K562 (cell line): Measurements from ENCODE around the gene VWA7. TPM values are rescaled to one million over a fixed set of nuclear protein-coding genes. Genes with fewer than 3 reads are reported as not detected.

ENCODE experiments used
- DNMT1 ChIP-seq: fragments of 450-650 bp; IDR thresholded peaks from 2 replicates; pipeline ENCODE4 v1.6.1; 2016; ENCODE audit warnings: antibody characterized with exemption, mild to moderate bottlenecking
- E2F3 ChIP-seq: fragments of 250-450 bp; sonication (Bioruptor Pico); IDR thresholded peaks from 2 replicates; pipeline ENCODE4 v1.4.0; 2020; ENCODE audit warnings: mild to moderate bottlenecking
- KLF1 ChIP-seq: fragments of 450-650 bp; IDR thresholded peaks from 2 replicates; pipeline ENCODE4 v1.6.1; 2016; ENCODE audit warnings: missing genetic modification characterization, missing compliant biosample characterization
- MTA3 ChIP-seq: fragments of 450-650 bp; formaldehyde crosslinking; IDR thresholded peaks from 2 replicates; pipeline ENCODE4 v1.6.1; 2017; ENCODE audit warnings: mild to moderate bottlenecking, borderline replicate concordance
- SMAD1 ChIP-seq: fragments of 150-350 bp; IDR thresholded peaks from 2 replicates; pipeline ENCODE4 v1.6.1; 2014; ENCODE audit warnings: low read length, low read depth; ENCODE audit not compliant: partially characterized antibody
- SMAD3 ChIP-seq: fragments of 450-650 bp; formaldehyde crosslinking; conservative IDR thresholded peaks from 2 replicates; pipeline ENCODE4 v1.4.0; 2020; ENCODE audit warnings: mild to moderate bottlenecking
- ZFP1 ChIP-seq: fragments of 450-650 bp; formaldehyde crosslinking; IDR thresholded peaks from 2 replicates; pipeline ENCODE4 v1.4.0; 2020; ENCODE audit warnings: mild to moderate bottlenecking, mixed read lengths
- ZNF347 ChIP-seq: fragments of 450-650 bp; formaldehyde crosslinking; IDR thresholded peaks from 2 replicates; pipeline ENCODE4 v1.4.0; 2020; ENCODE audit warnings: low read depth, mild to moderate bottlenecking, moderate library complexity
- polyA plus RNA-seq, 8 experiments: library from polyadenylated mRNA; depleted of rRNA in 4 of 8; stranded (reverse) in 5 of 8; unstranded in 3 of 8; fragments of >200 nt; fragmentation: Nextera tagmentation in 2 of 8; fragmentation: Illumina TruSeq in 1 of 8; extraction: Ambion mirVana in 2 of 8; extraction: Trizol in 1 of 8; gene quantifications; 2 replicates each; pipeline versions ENCODE4 v1.2.1 to v1.2.3, GENCODE V29; 2011 to 2014; ENCODE audit warnings: inconsistent platforms in 1 of 8, missing spikeins in 1 of 8
- total RNA-seq, 7 experiments: library from RNA; depleted of rRNA in 6 of 7; stranded (reverse); fragments of >200 nt in 6 of 7; fragmentation: Illumina TruSeq in 2 of 7; extraction: Trizol in 2 of 7; gene quantifications; 2 replicates each; pipeline versions ENCODE4 v1.2.1 to v1.2.3, GENCODE V29; 2011 to 2021; ENCODE audit warnings: low replicate concordance in 1 of 7
- TF ChIP-seq, protein P1 (sequence below): fragments of 200-600 bp; sonication (generic); IDR thresholded peaks from one replicate; pipeline ENCODE4 v1.6.1; 2012; ENCODE audit warnings: mild to moderate bottlenecking, low read depth, low read length, inconsistent platforms
- TF ChIP-seq, protein P2 (sequence below): fragments of 450-650 bp; IDR thresholded peaks from 2 replicates; pipeline ENCODE4 v1.6.1; 2017; ENCODE audit warnings: mild to moderate bottlenecking, moderate library complexity
- TF ChIP-seq, protein P3 (sequence below): fragments of 250-450 bp; sonication (Bioruptor Pico); IDR thresholded peaks from 2 replicates; pipeline ENCODE4 v1.5.0; 2021; ENCODE audit warnings: mild to moderate bottlenecking, moderate library complexity

VWA7 gene
- total and polyA plus RNA-seq, 9 of the 15 experiments (the other 6 are each of a cell fraction or from before 2014, with no cell fraction given), result 0.18 to 2.9 (median 0.95) TPM

DNA sequence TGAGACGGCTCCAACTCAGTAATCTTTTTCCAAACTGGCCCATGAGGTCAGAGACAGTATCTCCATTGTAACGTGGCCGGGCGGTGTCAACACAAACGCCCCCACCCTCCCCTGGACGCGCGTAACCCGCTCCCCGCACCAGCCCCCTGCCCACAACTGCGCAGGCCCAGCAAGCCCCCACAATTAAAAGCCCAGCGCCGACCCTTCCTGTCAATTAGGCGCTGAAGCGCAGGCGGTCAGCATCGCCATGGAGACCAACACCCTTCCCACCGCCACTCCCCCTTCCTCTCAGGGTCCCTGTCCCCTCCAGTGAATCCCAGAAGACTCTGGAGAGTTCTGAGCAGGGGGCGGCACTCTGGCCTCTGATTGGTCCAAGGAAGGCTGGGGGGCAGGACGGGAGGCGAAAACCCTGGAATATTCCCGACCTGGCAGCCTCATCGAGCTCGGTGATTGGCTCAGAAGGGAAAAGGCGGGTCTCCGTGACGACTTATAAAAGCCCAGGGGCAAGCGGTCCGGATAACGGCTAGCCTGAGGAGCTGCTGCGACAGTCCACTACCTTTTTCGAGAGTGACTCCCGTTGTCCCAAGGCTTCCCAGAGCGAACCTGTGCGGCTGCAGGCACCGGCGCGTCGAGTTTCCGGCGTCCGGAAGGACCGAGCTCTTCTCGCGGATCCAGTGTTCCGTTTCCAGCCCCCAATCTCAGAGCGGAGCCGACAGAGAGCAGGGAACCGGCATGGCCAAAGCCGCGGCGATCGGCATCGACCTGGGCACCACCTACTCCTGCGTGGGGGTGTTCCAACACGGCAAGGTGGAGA is 38.1 kb upstream of the VWA7 start, which contains the start of the genes HSPA1A and HSPA1L (continued):
- TF ChIP-seq, protein P1, sequence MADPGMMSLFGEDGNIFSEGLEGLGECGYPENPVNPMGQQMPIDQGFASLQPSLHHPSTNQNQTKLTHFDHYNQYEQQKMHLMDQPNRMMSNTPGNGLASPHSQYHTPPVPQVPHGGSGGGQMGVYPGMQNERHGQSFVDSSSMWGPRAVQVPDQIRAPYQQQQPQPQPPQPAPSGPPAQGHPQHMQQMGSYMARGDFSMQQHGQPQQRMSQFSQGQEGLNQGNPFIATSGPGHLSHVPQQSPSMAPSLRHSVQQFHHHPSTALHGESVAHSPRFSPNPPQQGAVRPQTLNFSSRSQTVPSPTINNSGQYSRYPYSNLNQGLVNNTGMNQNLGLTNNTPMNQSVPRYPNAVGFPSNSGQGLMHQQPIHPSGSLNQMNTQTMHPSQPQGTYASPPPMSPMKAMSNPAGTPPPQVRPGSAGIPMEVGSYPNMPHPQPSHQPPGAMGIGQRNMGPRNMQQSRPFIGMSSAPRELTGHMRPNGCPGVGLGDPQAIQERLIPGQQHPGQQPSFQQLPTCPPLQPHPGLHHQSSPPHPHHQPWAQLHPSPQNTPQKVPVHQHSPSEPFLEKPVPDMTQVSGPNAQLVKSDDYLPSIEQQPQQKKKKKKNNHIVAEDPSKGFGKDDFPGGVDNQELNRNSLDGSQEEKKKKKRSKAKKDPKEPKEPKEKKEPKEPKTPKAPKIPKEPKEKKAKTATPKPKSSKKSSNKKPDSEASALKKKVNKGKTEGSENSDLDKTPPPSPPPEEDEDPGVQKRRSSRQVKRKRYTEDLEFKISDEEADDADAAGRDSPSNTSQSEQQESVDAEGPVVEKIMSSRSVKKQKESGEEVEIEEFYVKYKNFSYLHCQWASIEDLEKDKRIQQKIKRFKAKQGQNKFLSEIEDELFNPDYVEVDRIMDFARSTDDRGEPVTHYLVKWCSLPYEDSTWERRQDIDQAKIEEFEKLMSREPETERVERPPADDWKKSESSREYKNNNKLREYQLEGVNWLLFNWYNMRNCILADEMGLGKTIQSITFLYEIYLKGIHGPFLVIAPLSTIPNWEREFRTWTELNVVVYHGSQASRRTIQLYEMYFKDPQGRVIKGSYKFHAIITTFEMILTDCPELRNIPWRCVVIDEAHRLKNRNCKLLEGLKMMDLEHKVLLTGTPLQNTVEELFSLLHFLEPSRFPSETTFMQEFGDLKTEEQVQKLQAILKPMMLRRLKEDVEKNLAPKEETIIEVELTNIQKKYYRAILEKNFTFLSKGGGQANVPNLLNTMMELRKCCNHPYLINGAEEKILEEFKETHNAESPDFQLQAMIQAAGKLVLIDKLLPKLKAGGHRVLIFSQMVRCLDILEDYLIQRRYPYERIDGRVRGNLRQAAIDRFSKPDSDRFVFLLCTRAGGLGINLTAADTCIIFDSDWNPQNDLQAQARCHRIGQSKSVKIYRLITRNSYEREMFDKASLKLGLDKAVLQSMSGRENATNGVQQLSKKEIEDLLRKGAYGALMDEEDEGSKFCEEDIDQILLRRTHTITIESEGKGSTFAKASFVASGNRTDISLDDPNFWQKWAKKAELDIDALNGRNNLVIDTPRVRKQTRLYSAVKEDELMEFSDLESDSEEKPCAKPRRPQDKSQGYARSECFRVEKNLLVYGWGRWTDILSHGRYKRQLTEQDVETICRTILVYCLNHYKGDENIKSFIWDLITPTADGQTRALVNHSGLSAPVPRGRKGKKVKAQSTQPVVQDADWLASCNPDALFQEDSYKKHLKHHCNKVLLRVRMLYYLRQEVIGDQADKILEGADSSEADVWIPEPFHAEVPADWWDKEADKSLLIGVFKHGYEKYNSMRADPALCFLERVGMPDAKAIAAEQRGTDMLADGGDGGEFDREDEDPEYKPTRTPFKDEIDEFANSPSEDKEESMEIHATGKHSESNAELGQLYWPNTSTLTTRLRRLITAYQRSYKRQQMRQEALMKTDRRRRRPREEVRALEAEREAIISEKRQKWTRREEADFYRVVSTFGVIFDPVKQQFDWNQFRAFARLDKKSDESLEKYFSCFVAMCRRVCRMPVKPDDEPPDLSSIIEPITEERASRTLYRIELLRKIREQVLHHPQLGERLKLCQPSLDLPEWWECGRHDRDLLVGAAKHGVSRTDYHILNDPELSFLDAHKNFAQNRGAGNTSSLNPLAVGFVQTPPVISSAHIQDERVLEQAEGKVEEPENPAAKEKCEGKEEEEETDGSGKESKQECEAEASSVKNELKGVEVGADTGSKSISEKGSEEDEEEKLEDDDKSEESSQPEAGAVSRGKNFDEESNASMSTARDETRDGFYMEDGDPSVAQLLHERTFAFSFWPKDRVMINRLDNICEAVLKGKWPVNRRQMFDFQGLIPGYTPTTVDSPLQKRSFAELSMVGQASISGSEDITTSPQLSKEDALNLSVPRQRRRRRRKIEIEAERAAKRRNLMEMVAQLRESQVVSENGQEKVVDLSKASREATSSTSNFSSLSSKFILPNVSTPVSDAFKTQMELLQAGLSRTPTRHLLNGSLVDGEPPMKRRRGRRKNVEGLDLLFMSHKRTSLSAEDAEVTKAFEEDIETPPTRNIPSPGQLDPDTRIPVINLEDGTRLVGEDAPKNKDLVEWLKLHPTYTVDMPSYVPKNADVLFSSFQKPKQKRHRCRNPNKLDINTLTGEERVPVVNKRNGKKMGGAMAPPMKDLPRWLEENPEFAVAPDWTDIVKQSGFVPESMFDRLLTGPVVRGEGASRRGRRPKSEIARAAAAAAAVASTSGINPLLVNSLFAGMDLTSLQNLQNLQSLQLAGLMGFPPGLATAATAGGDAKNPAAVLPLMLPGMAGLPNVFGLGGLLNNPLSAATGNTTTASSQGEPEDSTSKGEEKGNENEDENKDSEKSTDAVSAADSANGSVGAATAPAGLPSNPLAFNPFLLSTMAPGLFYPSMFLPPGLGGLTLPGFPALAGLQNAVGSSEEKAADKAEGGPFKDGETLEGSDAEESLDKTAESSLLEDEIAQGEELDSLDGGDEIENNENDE, result peak; percentile 54
- TF ChIP-seq DNMT1 (0 out of 2 replicates have a peak, but pooled peaks have one; percentile 74), E2F3 (CRISPR knock-in tag) (peak; percentile 67; the same call in 1 of the 2 replicates), MTA3 (peak; percentile 100), SMAD1 (peak; percentile 96), SMAD3 (CRISPR knock-in tag) (peak; percentile 81; the same call in 1 of the 2 replicates), ZNF347 (CRISPR knock-in tag) (no peak), KLF1 (tag) (peak; percentile 44; the same call in 1 of the 2 replicates), ZFP1 (peak; percentile 73; the same call in 1 of the 2 replicates)
- TF ChIP-seq, protein P2, sequence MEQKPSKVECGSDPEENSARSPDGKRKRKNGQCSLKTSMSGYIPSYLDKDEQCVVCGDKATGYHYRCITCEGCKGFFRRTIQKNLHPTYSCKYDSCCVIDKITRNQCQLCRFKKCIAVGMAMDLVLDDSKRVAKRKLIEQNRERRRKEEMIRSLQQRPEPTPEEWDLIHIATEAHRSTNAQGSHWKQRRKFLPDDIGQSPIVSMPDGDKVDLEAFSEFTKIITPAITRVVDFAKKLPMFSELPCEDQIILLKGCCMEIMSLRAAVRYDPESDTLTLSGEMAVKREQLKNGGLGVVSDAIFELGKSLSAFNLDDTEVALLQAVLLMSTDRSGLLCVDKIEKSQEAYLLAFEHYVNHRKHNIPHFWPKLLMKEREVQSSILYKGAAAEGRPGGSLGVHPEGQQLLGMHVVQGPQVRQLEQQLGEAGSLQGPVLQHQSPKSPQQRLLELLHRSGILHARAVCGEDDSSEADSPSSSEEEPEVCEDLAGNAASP, result no peak
- TF ChIP-seq, protein P3, sequence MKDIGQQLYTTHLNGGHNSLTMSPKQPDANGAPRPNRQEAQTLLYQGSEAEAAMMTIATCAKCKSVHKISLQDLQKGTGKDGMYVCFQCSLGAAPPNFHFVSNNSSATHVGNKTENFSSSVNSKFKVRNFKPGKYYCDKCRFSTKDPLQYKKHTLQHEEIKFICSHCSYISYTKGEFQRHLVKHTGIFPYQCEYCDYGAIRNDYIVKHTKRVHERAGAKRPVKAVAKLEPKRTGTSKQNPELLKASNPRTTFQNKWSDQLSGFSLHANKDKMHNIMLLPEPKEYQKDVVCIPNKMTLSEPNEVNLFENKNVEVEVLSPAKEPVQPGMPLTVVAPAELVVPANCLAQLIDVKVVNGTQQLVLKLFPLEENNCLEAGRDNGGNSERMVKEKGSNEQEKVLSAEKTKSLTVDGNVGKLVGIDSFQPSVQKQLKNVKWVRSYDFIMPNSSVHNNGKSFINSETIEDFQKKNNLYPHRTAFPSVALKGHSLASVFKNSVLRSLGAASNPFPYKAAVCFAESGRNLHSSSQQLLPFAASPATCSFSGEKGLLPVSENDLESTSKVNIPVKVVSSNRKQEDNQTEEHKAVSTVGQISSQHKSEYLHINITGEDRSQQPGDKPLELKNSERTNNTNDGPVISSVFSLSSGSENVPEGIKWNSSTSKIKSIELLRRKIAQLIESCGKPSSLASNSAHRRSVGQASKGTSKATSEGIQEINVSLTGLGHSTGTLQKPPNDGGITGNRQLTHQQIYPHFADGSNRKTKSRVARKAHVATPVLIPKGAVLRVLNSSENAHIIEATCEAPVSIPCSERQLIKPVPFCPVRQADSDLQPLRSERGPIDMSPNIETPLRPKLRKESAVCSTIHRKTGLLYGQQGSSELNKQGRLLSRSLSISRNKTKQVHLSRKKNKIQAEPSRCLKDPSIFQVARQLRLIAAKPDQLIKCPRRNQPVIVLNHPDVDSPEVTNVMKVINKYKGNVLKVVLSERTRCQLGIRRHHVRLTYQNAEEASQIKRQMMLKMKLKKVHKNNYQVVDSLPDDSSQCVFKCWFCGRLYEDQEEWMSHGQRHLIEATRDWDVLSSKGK (CRISPR knock-in tag), result no peak
